ENCODE measurements around the gene TRERF1.

DNA sequence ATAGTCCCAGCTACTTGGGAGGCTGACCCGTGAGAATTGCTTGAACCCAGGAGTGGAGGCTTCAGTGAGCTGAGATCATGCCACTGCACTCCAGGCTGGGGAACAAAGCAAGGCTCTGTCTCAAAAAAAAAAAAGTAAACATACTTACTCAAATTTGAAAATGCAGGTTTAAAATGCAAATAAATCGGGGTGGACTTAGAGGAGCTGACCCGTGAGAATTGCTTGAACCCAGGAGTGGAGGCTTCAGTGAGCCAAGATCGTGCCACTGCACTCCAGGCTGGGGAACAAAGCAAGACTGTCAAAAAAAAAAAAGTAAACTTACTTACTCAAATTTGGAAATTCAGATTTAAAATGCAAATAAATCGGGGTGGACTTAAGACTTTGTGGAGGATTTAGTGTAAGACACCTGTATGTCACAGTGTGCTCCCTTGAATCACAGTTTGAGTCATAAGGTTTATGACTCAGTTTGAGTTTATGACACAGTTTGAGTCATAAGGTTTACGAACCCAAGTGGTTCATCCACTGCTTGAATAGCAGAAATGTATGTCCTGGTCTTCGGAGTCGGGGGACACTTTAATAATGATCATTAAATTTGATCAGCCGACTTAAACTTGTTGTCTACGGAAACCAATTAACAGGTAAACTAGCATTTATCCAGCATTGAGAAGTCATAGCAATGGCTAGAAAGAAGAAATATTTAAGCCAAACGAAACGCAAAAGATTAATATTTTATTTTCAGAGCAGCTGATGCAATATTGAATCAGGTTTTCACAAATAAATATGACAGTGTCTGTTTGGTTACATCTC lies 227.3 kb downstream of the TRERF1 start:
- TF ChIP-seq, protein P1, sequence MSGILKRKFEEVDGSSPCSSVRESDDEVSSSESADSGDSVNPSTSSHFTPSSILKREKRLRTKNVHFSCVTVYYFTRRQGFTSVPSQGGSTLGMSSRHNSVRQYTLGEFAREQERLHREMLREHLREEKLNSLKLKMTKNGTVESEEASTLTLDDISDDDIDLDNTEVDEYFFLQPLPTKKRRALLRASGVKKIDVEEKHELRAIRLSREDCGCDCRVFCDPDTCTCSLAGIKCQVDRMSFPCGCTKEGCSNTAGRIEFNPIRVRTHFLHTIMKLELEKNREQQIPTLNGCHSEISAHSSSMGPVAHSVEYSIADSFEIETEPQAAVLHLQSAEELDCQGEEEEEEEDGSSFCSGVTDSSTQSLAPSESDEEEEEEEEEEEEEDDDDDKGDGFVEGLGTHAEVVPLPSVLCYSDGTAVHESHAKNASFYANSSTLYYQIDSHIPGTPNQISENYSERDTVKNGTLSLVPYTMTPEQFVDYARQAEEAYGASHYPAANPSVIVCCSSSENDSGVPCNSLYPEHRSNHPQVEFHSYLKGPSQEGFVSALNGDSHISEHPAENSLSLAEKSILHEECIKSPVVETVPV (CRISPR knock-in tag; IDR thresholded peaks at IDR 0.05), result no peak
- TF ChIP-seq CREB5 (CRISPR knock-in tag; IDR thresholded peaks at IDR 0.05; ENCODE audit: low read depth) (no peak), ZNF70 (CRISPR knock-in tag; IDR thresholded peaks at IDR 0.05) (no peak), TCF4 (CRISPR knock-in tag; IDR thresholded peaks at IDR 0.05; ENCODE audit: borderline replicate concordance) (no peak), ARNTL (CRISPR knock-in tag; IDR thresholded peaks at IDR 0.05; ENCODE audit: borderline replicate concordance, low read depth) (no peak), ZFP3 (CRISPR knock-in tag; IDR thresholded peaks at IDR 0.05) (no peak), ESRRG (CRISPR knock-in tag; IDR thresholded peaks at IDR 0.05) (no peak), RARB (CRISPR knock-in tag; IDR thresholded peaks at IDR 0.05) (no peak), SNAI2 (CRISPR knock-in tag; IDR thresholded peaks at IDR 0.05) (no peak), PPARA (CRISPR knock-in tag; IDR thresholded peaks at IDR 0.05; ENCODE audit: borderline replicate concordance) (no peak)
- TF ChIP-seq, protein P2, sequence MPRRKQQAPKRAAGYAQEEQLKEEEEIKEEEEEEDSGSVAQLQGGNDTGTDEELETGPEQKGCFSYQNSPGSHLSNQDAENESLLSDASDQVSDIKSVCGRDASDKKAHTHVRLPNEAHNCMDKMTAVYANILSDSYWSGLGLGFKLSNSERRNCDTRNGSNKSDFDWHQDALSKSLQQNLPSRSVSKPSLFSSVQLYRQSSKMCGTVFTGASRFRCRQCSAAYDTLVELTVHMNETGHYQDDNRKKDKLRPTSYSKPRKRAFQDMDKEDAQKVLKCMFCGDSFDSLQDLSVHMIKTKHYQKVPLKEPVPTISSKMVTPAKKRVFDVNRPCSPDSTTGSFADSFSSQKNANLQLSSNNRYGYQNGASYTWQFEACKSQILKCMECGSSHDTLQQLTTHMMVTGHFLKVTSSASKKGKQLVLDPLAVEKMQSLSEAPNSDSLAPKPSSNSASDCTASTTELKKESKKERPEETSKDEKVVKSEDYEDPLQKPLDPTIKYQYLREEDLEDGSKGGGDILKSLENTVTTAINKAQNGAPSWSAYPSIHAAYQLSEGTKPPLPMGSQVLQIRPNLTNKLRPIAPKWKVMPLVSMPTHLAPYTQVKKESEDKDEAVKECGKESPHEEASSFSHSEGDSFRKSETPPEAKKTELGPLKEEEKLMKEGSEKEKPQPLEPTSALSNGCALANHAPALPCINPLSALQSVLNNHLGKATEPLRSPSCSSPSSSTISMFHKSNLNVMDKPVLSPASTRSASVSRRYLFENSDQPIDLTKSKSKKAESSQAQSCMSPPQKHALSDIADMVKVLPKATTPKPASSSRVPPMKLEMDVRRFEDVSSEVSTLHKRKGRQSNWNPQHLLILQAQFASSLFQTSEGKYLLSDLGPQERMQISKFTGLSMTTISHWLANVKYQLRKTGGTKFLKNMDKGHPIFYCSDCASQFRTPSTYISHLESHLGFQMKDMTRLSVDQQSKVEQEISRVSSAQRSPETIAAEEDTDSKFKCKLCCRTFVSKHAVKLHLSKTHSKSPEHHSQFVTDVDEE (CRISPR knock-in tag; IDR thresholded peaks at IDR 0.05), result no peak
